K562 (cell line): ENCODE measurements around the gene SNX9. TPM values are rescaled to one million over a fixed set of nuclear protein-coding genes. Genes with fewer than 3 reads are reported as not detected.

ENCODE experiments used
- ASH1L ChIP-seq: fragments of 450-650 bp; IDR thresholded peaks from 2 replicates; pipeline ENCODE4 v1.6.1; 2018; ENCODE audit warnings: borderline replicate concordance, mild to moderate bottlenecking, low read depth; ENCODE audit not compliant: partially characterized antibody
- BCL6 ChIP-seq: fragments of 250-450 bp; sonication (Bioruptor Pico); IDR thresholded peaks from 2 replicates; pipeline ENCODE4 v1.4.0; 2020
- DIDO1 ChIP-seq: fragments of 450-650 bp; IDR thresholded peaks from 2 replicates; pipeline ENCODE4 v1.6.1; 2016; ENCODE audit warnings: low read depth, missing biosample characterization, missing genetic modification characterization
- ETV1 ChIP-seq: fragments of 450-650 bp; conservative IDR thresholded peaks from 2 replicates; pipeline ENCODE4 v1.6.1; 2016; ENCODE audit warnings: missing genetic modification characterization, control low read depth, low read depth, missing compliant biosample characterization
- ETV5 ChIP-seq: sonication (generic); formaldehyde crosslinking; IDR thresholded peaks from 2 replicates; pipeline ENCODE4 v1.4.0; 2020; ENCODE audit warnings: low read depth, mild to moderate bottlenecking, missing genetic modification reagents
- HMBOX1 ChIP-seq: sonication (generic); IDR thresholded peaks from 2 replicates; pipeline ENCODE4 v1.6.1; 2016
- HMG20A ChIP-seq: fragments of 450-650 bp; formaldehyde crosslinking; conservative IDR thresholded peaks from 2 replicates; pipeline ENCODE4 v1.4.0; 2020; ENCODE audit warnings: mild to moderate bottlenecking, mixed read lengths
- HNRNPH1 ChIP-seq: fragments of 200-400 bp; formaldehyde crosslinking; optimal IDR thresholded peaks from 2 replicates; pipeline ENCODE3; 2017; ENCODE audit warnings: low read depth, mild to moderate bottlenecking, low read length, moderate library complexity
- JUN ChIP-seq, 2 experiments: sonication (generic) in 1 of 2; formaldehyde crosslinking in 1 of 2; IDR thresholded peaks; 2 replicates each; pipeline versions ENCODE4 v1.6.1 to v1.8.0; 2012 to 2022; ENCODE audit warnings: borderline replicate concordance in 2 of 2, mild to moderate bottlenecking in 2 of 2, improper control_type of control experiment in 1 of 2, low read depth in 1 of 2, low read length in 1 of 2, missing genetic modification reagents in 1 of 2
- L3MBTL2 ChIP-seq: fragments of 450-650 bp; IDR thresholded peaks from 2 replicates; pipeline ENCODE4 v1.6.1; 2016; ENCODE audit warnings: mild to moderate bottlenecking, moderate library complexity
- MEF2A ChIP-seq: IDR thresholded peaks from 2 replicates; pipeline ENCODE4 v1.6.1; 2011; ENCODE audit warnings: low read depth, mild to moderate bottlenecking, low read length, moderate library complexity; ENCODE audit not compliant: control insufficient read depth
- NCOA4 ChIP-seq: fragments of 450-650 bp; IDR thresholded peaks from 2 replicates; pipeline ENCODE4 v1.6.1; 2018; ENCODE audit warnings: mild to moderate bottlenecking; ENCODE audit not compliant: partially characterized antibody
- NELFE ChIP-seq: IDR thresholded peaks from 2 replicates; pipeline ENCODE4 v1.6.1; 2011; ENCODE audit warnings: mild to moderate bottlenecking; ENCODE audit not compliant: insufficient read depth, insufficient read length
- NFE2 ChIP-seq: IDR thresholded peaks from 2 replicates; pipeline ENCODE4 v1.6.1; 2014; ENCODE audit warnings: antibody characterized with exemption, low read depth
- PHF21A ChIP-seq: fragments of 450-650 bp; IDR thresholded peaks from 2 replicates; pipeline ENCODE4 v1.6.1; 2017; ENCODE audit warnings: low read depth, borderline replicate concordance
- PHTF2 ChIP-seq: fragments of 250-450 bp; sonication (Bioruptor Pico); IDR thresholded peaks from 2 replicates; pipeline ENCODE4 v1.5.0; 2021; ENCODE audit warnings: mild to moderate bottlenecking
- POLR2H ChIP-seq: IDR thresholded peaks from 2 replicates; pipeline ENCODE4 v1.6.1; 2016; ENCODE audit warnings: missing genetic modification characterization, low read depth, mild to moderate bottlenecking, control low read depth, missing compliant biosample characterization, moderate library complexity
- RAD21 ChIP-seq, 2 experiments: fragments of 250-450 bp in 1 of 2; fragments of 450-650 bp in 1 of 2; sonication (Bioruptor Pico) in 1 of 2; formaldehyde crosslinking in 1 of 2; IDR thresholded peaks in 1 of 2; conservative IDR thresholded peaks in 1 of 2; 2 replicates each; pipeline versions ENCODE4 v1.4.0 to v1.8.0; 2020 to 2022; ENCODE audit warnings: mild to moderate bottlenecking in 2 of 2, moderate library complexity in 1 of 2
- TGIF2 ChIP-seq: sonication (generic); formaldehyde crosslinking; IDR thresholded peaks from 2 replicates; pipeline ENCODE4 v1.8.1; 2022; ENCODE audit warnings: mild to moderate bottlenecking, missing genetic modification reagents, moderate library complexity
- ZBTB8A ChIP-seq: fragments of 450-650 bp; IDR thresholded peaks from 2 replicates; pipeline ENCODE4 v1.6.1; 2018; ENCODE audit warnings: mild to moderate bottlenecking, moderate library complexity; ENCODE audit not compliant: partially characterized antibody
- ZEB2 ChIP-seq: fragments of 450-650 bp; IDR thresholded peaks from 2 replicates; pipeline ENCODE4 v1.6.1; 2016
- ZNF282 ChIP-seq: sonication (generic); formaldehyde crosslinking; IDR thresholded peaks from 2 replicates; pipeline ENCODE4 v1.8.1; 2023; ENCODE audit warnings: missing genetic modification reagents
- ZNF695 ChIP-seq: fragments of 450-650 bp; formaldehyde crosslinking; IDR thresholded peaks from 2 replicates; pipeline ENCODE4 v1.4.0; 2020; ENCODE audit warnings: mild to moderate bottlenecking, moderate library complexity
- polyA plus RNA-seq, 8 experiments: library from polyadenylated mRNA; depleted of rRNA in 4 of 8; stranded (reverse) in 5 of 8; unstranded in 3 of 8; fragments of >200 nt; fragmentation: Nextera tagmentation in 2 of 8; fragmentation: Illumina TruSeq in 1 of 8; extraction: Ambion mirVana in 2 of 8; extraction: Trizol in 1 of 8; gene quantifications; 2 replicates each; pipeline versions ENCODE4 v1.2.1 to v1.2.3, GENCODE V29; 2011 to 2014; ENCODE audit warnings: inconsistent platforms in 1 of 8, missing spikeins in 1 of 8
- total RNA-seq, 7 experiments: library from RNA; depleted of rRNA in 6 of 7; stranded (reverse); fragments of >200 nt in 6 of 7; fragmentation: Illumina TruSeq in 2 of 7; extraction: Trizol in 2 of 7; gene quantifications; 2 replicates each; pipeline versions ENCODE4 v1.2.1 to v1.2.3, GENCODE V29; 2011 to 2021; ENCODE audit warnings: low replicate concordance in 1 of 7
- TF ChIP-seq, protein P1 (sequence below): fragments of 200-400 bp; formaldehyde crosslinking; IDR thresholded peaks from 2 replicates; pipeline ENCODE4 v1.6.1; 2017; ENCODE audit warnings: mild to moderate bottlenecking, low read depth, low read length, moderate library complexity
- TF ChIP-seq, protein P2 (sequence below): sonication (generic); formaldehyde crosslinking; IDR thresholded peaks from 2 replicates; pipeline ENCODE4 v1.4.0; 2020; ENCODE audit warnings: mild to moderate bottlenecking, missing genetic modification reagents

Gene SNX9
- total and polyA plus RNA-seq, 9 of the 15 experiments (the other 6 are each of a cell fraction or from before 2014, with no cell fraction given), result 6.0 to 81.7 (median 57.1) TPM

DNA sequence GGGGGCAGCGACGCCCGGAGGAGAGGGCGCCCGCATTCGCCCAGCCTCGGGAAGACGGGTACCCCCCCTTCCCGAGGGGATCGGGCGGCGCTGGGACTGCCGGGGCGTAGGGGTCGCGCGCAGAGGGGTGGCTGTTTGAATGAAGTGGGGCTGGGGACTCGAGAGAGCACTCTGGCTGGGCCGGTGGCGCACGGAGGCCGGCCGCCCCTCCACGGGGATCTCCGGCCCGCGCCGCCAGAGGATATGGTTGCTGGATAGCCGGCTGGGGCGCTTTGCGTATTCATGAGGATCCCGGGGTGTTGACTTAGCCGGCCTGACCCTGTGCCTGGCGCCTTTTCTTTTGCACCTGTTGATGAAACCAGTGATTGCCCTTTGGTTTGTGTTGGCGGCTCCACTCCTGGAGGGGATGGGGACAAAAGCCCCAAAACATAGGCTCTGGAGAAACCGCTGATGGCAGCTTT is 159.1 kb downstream of the SNX9 start (continued):
- TF ChIP-seq ETV1 (tag), result no peak
- TF ChIP-seq HNRNPH1, result no peak
- no peak for TF ChIP-seq NCOA4
- no peak; the same call in 1 of the 2 replicates for TF ChIP-seq L3MBTL2
- TF ChIP-seq, protein P1, sequence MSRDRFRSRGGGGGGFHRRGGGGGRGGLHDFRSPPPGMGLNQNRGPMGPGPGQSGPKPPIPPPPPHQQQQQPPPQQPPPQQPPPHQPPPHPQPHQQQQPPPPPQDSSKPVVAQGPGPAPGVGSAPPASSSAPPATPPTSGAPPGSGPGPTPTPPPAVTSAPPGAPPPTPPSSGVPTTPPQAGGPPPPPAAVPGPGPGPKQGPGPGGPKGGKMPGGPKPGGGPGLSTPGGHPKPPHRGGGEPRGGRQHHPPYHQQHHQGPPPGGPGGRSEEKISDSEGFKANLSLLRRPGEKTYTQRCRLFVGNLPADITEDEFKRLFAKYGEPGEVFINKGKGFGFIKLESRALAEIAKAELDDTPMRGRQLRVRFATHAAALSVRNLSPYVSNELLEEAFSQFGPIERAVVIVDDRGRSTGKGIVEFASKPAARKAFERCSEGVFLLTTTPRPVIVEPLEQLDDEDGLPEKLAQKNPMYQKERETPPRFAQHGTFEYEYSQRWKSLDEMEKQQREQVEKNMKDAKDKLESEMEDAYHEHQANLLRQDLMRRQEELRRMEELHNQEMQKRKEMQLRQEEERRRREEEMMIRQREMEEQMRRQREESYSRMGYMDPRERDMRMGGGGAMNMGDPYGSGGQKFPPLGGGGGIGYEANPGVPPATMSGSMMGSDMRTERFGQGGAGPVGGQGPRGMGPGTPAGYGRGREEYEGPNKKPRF, result no peak
- no peak for TF ChIP-seq ZEB2
- no peak for TF ChIP-seq ZBTB8A
- no peak for TF ChIP-seq NFE2
- no peak for TF ChIP-seq ASH1L
- TF ChIP-seq RAD21 (CRISPR knock-in tag; conservative IDR thresholded peaks at IDR 0.05 in 1 of 2, IDR thresholded peaks at IDR 0.05 in 1 of 2), result no peak
- no peak for TF ChIP-seq BCL6 (CRISPR knock-in tag)
- peak; percentile 66; the same call in 1 of the 2 replicates for TF ChIP-seq PHF21A
- TF ChIP-seq HMG20A, result no peak
- no peak for TF ChIP-seq PHTF2
- TF ChIP-seq TGIF2 (CRISPR knock-in tag), result 0 out of 2 replicates have a peak, but pooled peaks have one; percentile 19
- peak; percentile 4; the same call in 1 of the 2 replicates for TF ChIP-seq ZNF282
- TF ChIP-seq, protein P2, sequence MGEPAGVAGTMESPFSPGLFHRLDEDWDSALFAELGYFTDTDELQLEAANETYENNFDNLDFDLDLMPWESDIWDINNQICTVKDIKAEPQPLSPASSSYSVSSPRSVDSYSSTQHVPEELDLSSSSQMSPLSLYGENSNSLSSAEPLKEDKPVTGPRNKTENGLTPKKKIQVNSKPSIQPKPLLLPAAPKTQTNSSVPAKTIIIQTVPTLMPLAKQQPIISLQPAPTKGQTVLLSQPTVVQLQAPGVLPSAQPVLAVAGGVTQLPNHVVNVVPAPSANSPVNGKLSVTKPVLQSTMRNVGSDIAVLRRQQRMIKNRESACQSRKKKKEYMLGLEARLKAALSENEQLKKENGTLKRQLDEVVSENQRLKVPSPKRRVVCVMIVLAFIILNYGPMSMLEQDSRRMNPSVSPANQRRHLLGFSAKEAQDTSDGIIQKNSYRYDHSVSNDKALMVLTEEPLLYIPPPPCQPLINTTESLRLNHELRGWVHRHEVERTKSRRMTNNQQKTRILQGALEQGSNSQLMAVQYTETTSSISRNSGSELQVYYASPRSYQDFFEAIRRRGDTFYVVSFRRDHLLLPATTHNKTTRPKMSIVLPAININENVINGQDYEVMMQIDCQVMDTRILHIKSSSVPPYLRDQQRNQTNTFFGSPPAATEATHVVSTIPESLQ (CRISPR knock-in tag), result 0 out of 2 replicates have a peak, but pooled peaks have one; percentile 14
- TF ChIP-seq ETV5 (CRISPR knock-in tag), result no peak
- TF ChIP-seq DIDO1 (tag), result no peak
- no peak for TF ChIP-seq HMBOX1
- no peak for TF ChIP-seq POLR2H (tag)
- no peak for TF ChIP-seq NELFE
- TF ChIP-seq JUN (IDR thresholded peaks at IDR 0.05; ENCODE audit: borderline replicate concordance, low read depth, low read length), result no peak
- TF ChIP-seq JUN (CRISPR knock-in tag; IDR thresholded peaks at IDR 0.05; ENCODE audit: borderline replicate concordance), result no peak
- TF ChIP-seq MEF2A, result no peak
- no peak for TF ChIP-seq ZNF695 (CRISPR knock-in tag)
